ENCODE results near the gene MACROD1. TPM values are rescaled to one million over a fixed set of nuclear protein-coding genes. Genes with fewer than 3 reads are reported as not detected.

MACROD1 gene
- total and polyA plus RNA-seq, 2 experiments from 2014 or later = 21.2 to 29.8 TPM

DNA sequence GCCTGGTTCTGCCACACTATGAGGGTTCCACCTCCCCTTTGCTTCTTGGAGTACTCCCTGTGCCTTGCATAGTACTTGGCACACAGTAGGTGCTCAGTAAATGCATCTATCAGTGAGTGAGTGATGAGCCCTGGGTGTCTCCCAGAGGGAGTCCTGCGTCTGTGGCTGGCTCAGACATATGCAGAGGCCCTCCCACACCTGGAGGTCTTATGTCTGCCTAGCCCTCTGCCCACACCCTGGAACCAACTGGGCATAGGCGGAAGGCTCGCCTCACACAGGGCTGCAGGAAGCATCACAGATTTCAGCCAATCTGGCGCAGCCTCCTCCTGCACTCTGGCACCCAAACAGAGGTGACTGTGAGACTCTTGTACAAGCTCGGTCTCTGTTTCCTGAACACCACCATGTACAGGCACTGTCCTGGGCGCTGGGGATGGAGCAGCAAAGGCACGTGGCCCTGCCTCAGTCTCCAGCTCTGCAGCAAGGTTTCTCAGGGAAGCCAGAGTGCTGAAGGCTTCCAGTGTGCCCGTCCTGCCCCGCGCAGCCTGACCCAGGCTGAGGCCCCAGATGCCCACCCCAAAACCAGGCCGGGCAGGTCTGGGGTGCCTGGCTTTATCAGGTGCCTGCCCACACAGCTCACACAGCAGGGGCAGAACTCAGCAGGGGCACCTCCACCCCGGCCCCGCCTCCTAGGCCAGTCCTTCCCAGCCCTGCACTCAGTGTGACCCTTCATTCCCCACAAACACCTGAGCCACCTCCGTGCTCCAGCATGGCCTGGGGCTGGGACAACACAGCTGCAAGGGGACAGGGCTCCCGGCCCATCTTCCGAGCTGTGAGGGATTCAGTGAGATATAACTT lies 103.5 kb downstream of the MACROD1 start:
- Histone ChIP-seq H3K36me3 (replicated peaks; ENCODE audit: insufficient read depth, low read depth) (no peaks in the 10 kb centered on the region), H2AFZ (no peak overlapping the region), H3K9me2 (replicated peaks; ENCODE audit: insufficient read depth) (no peaks in the 10 kb centered on the region), H3K4me2 (no peak overlapping the region), H4K20me1 (ENCODE audit: insufficient read depth, poor library complexity, severe bottlenecking) (no peaks in the 10 kb centered on the region), H3K9me3 (ENCODE audit: low read depth) (no peaks in the 10 kb centered on the region), H3K79me2 (no peaks in the 10 kb centered on the region), H3K4me3 (no peak overlapping the region), H3K27ac (no peak overlapping the region), H3K4me1 (ENCODE audit: insufficient read depth) (peaks cover 9% of the 10 kb centered on the region), H3K27me3 (peaks cover 7% of the 10 kb centered on the region)
- no peak for DNase-seq (ENCODE audit: low spot score)
- TF ChIP-seq EZH2 (IDR thresholded peaks at IDR 0.05; ENCODE audit: borderline replicate concordance) = no peak
- TF ChIP-seq, protein P1, sequence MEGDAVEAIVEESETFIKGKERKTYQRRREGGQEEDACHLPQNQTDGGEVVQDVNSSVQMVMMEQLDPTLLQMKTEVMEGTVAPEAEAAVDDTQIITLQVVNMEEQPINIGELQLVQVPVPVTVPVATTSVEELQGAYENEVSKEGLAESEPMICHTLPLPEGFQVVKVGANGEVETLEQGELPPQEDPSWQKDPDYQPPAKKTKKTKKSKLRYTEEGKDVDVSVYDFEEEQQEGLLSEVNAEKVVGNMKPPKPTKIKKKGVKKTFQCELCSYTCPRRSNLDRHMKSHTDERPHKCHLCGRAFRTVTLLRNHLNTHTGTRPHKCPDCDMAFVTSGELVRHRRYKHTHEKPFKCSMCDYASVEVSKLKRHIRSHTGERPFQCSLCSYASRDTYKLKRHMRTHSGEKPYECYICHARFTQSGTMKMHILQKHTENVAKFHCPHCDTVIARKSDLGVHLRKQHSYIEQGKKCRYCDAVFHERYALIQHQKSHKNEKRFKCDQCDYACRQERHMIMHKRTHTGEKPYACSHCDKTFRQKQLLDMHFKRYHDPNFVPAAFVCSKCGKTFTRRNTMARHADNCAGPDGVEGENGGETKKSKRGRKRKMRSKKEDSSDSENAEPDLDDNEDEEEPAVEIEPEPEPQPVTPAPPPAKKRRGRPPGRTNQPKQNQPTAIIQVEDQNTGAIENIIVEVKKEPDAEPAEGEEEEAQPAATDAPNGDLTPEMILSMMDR (IDR thresholded peaks at IDR 0.05; ENCODE audit: poor library complexity) = no peak
- 87% methylated on average over 16 of the region's 16 CpGs for WGBS (ENCODE audit: low lambda C conversion rate, missing lambda C conversion rate)

DNA sequence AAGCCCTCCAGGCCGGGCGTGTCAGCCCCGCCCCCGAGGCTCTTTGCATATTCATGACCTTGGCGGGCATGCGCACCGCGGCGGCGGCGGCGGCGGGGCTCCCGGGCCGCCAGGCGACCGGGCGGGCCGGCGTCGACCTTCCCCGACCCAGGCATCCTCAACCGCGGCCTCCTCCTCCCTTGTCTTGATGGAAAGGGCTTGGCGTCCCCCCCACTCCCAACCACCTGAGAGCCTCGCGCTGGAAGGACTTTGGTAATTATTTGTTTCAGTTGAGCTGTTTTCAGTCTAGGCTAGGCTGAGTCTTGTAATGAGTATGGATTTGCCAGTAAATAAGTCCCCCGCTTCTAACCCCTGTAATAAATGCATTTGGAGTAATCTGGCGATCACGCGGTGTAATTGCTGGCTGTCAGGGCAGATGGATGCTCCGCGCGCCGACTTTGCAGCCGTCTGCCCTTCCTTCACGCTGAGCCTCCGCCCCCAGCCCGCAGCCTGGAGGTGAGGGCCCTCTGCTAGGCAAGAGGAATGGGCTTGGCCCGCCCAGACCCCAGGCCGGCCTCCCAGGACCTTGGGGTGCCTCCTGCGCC lies 105.0 kb downstream of the MACROD1 start:
- peak overlapping the region; percentile 99 for H3K4me2 ChIP-seq
- peaks cover 7% of the 10 kb centered on the region for H3K27me3 ChIP-seq
- H3K27ac ChIP-seq = no peak overlapping the region
- H3K4me3 ChIP-seq = peak overlapping the region; percentile 15
- peak; percentile 73 for DNase-seq (ENCODE audit: low spot score)
- H4K20me1 ChIP-seq (ENCODE audit: insufficient read depth, poor library complexity, severe bottlenecking) = no peaks in the 10 kb centered on the region
- no peaks in the 10 kb centered on the region for H3K36me3 ChIP-seq (replicated peaks; ENCODE audit: insufficient read depth, low read depth)
- 7% methylated on average over 41 of the region's 42 CpGs for WGBS (ENCODE audit: low lambda C conversion rate, missing lambda C conversion rate)
- H3K9me2 ChIP-seq (replicated peaks; ENCODE audit: insufficient read depth) = no peaks in the 10 kb centered on the region
- TF ChIP-seq, protein P1 (IDR thresholded peaks at IDR 0.05; ENCODE audit: poor library complexity) = no peak
- TF ChIP-seq EZH2phosphoT487 (IDR thresholded peaks at IDR 0.05; ENCODE audit: low read depth, severe bottlenecking, unreplicated experiment) (no peak), EZH2 (IDR thresholded peaks at IDR 0.05; ENCODE audit: borderline replicate concordance) (no peak)
- H3K4me1 ChIP-seq (ENCODE audit: insufficient read depth) = peaks cover 6% of the 10 kb centered on the region
- H3K9me3 ChIP-seq (ENCODE audit: low read depth) = no peaks in the 10 kb centered on the region
- no peaks in the 10 kb centered on the region for H3K79me2 ChIP-seq
- H2AFZ ChIP-seq = peak overlapping the region; percentile 81

DNA sequence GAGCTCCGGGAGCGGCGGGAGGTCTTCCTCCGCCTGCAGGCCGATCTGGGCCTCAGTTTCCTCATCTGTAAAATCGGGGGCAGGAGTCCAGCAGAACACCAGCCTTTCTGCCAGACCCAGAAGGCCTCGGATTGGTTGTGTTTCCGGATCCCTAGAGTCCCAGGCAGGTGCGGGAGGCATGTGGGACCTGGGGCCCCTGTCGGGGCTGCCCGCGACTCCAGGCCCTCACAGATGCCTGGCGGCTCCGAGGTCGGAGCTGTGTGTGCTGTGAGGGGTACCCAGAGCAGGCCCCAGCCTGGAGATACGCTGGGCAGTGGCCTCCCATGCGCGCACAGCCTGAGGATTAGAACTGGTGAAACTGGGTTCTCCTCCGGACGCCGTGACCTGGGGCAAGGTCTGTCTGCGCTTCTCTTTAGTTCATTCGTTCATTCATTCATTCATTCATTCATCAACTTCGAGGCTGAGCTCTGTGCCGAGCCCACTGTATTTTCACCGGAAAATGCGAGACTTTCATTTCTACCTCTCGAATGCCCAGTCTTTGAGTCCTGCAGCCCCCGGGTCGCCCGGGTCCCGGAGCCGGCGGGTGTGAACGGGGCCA lies 105.6 kb downstream of the MACROD1 start:
- no peak for DNase-seq (ENCODE audit: low spot score)
- H3K4me3 ChIP-seq = peak overlapping the region; percentile 15
- H3K27ac ChIP-seq = no peak overlapping the region
- H3K79me2 ChIP-seq = no peaks in the 10 kb centered on the region
- WGBS (ENCODE audit: low lambda C conversion rate, missing lambda C conversion rate) = 47% methylated on average over 35 of the region's 35 CpGs
- no peaks in the 10 kb centered on the region for H3K9me3 ChIP-seq (ENCODE audit: low read depth)
- no peaks in the 10 kb centered on the region for H4K20me1 ChIP-seq (ENCODE audit: insufficient read depth, poor library complexity, severe bottlenecking)
- peaks cover 7% of the 10 kb centered on the region for H3K27me3 ChIP-seq
- peaks cover 6% of the 10 kb centered on the region for H3K4me1 ChIP-seq (ENCODE audit: insufficient read depth)
- H3K9me2 ChIP-seq (replicated peaks; ENCODE audit: insufficient read depth) = no peaks in the 10 kb centered on the region
- no peaks in the 10 kb centered on the region for H3K36me3 ChIP-seq (replicated peaks; ENCODE audit: insufficient read depth, low read depth)
- H3K4me2 ChIP-seq = peak overlapping the region; percentile 99
- no peak for TF ChIP-seq EZH2phosphoT487 (IDR thresholded peaks at IDR 0.05; ENCODE audit: low read depth, severe bottlenecking, unreplicated experiment)
- TF ChIP-seq, protein P1 (IDR thresholded peaks at IDR 0.05; ENCODE audit: poor library complexity) = no peak
- no peak for TF ChIP-seq EZH2 (IDR thresholded peaks at IDR 0.05; ENCODE audit: borderline replicate concordance)
- H2AFZ ChIP-seq = peak overlapping the region; percentile 81

Measured in hepatocyte (in vitro differentiated cells).